Fibroblast of the aortic adventitia (primary cell): ENCODE measurements around the gene DZIP1L. TPM values are rescaled to one million over a fixed set of nuclear protein-coding genes. Genes with fewer than 3 reads are reported as not detected.
"Not testable (repeated sequence)": the region's sequence is repeated elsewhere in the genome, so short reads cannot be mapped to it uniquely, and the experiment has no call there.

Source experiments
- DNase-seq: peaks from one replicate; pipeline ENCODE4 v3.0.0-alpha.2; 2010; ENCODE audit warnings: low read depth
- H3K4me3 ChIP-seq: 2 replicates; pipeline ENCODE4 v1.5.1; 2011; ENCODE audit warnings: low read depth, mild to moderate bottlenecking, control low read depth, low read length, moderate library complexity
- CTCF ChIP-seq: IDR thresholded peaks from 2 replicates; pipeline ENCODE4 v1.5.1; 2011; ENCODE audit warnings: mild to moderate bottlenecking, low read length, control low read depth, inconsistent platforms; ENCODE audit not compliant: insufficient read depth
- total RNA-seq: library from RNA; depleted of rRNA; stranded (reverse); fragments of >200 nt; gene quantifications from 2 replicates; pipeline ENCODE4 v1.2.3, GENCODE V29; 2012; ENCODE audit warnings: low replicate concordance

Gene DZIP1L, protein sequence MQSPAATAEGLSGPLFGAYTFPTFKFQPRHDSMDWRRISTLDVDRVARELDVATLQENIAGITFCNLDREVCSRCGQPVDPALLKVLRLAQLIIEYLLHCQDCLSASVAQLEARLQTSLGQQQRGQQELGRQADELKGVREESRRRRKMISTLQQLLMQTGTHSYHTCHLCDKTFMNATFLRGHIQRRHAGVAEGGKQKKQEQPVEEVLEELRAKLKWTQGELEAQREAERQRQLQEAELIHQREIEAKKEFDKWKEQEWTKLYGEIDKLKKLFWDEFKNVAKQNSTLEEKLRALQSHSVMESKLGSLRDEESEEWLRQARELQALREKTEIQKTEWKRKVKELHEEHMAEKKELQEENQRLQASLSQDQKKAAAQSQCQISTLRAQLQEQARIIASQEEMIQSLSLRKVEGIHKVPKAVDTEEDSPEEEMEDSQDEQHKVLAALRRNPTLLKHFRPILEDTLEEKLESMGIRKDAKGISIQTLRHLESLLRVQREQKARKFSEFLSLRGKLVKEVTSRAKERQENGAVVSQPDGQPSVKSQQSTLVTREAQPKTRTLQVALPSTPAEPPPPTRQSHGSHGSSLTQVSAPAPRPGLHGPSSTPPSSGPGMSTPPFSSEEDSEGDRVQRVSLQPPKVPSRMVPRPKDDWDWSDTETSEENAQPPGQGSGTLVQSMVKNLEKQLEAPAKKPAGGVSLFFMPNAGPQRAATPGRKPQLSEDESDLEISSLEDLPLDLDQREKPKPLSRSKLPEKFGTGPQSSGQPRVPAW
- 28.3 and 38.2 TPM in 2 replicates for total RNA-seq

DNA sequence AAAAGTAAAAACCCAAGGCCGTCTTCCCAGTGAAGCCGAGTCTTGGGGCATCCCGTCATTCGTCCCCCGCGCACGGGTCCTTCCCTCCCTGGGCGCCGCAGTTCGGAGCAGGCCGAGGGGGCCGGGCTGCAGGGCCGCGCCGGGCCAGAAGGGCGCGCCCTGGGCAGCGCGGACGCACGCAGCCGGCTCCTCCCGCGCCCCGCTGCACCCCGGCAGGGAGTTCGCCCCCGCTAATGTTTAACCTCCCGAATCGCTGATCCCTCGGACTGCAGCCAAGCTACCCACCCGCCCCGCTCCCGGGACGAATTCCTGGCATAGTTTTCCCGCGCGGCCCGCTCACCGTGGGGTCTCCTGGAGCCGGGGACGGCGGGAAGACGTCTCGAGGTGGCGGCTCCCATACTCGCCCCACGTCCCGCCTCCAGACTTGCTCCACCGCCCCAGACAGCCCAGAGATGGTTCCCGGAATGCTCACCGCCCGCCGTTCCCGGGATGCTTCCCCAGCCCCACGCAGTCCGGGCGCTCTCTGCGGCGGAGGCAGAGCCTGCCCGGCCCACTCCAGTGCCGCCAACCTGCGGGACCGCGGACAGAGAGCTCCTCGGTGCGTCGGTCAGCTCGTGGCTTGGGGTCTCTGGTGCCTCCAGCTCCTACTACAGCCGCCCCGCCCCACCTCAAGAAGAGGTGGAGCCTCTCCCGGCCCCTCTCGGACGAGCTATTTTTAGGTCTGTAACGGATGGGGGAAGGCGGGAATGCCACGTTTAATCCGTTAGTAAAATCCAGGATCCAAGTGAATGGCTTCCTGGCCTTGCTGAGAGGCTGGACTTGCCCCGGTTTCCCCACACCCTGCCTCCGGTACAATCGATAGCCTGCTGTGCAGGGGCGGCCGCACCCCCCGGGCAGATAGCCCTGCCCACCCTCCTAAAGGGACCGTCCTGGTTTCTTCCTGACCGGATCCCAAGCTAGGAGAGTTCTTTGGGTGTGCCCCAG is at the start of gene DZIP1L:
Gene DZIP1L, minus strand, starts transcription at position 621 of the 984 bp plus-strand sequence. CDS start 11,637 bp downstream, outside the sequence.
- peak within 1 kb of the TSS; percentile 83 for H3K4me3 ChIP-seq
- peak; percentile 24 for TF ChIP-seq CTCF
- DNase-seq = peak; percentile 57

GRCh38 chr3:138165061-138165460 is 49.7 kb upstream of the DZIP1L start:
- TF ChIP-seq CTCF = no peak
- DNase-seq = no peak
- H3K4me3 ChIP-seq = no peak overlapping the region

DNA sequence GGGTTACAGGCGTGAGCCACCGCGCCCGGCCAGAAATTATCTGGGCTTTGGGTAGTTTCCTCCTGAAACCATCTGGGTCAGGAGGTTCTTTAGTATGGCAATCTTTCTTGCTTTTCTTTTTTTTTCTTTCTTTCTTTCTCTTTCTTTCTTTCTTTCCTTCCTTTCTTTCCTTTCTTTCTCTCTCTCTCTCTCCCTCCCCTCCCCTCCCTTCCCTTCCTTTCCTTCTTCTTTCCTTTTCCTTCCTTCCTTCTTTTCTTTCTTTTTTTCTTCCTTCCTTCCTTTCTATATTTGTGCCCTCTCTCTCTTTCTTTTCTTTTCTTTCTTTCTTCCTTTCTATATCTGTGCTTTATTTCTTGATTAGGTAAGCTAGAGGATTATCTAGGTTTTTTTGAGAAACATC is 42.3 kb upstream of the DZIP1L start:
- no peak for DNase-seq
- TF ChIP-seq CTCF = no peak
- no peak overlapping the region for H3K4me3 ChIP-seq

DNA sequence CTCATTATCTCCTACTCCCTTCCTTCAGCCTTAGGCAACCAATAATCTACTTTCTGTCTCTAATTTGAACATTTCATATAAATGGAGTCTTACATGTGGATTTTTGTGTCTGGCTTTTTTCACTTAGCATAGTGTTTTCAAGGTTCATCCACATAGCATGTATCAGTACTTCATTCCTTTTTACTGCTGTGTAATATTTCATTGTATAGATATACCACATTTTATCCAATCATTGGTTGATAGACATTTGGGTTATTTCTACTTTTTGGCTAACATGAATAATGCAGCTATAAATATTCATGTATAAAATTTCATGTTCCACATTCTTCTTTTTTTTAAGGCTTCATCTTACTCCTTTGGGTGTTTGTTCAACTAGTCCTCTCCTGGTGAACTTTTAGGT is 39.1 kb upstream of the DZIP1L start:
- DNase-seq = no peak
- no peak for TF ChIP-seq CTCF
- H3K4me3 ChIP-seq = no peak overlapping the region

- no peak for DNase-seq
- no peak for TF ChIP-seq CTCF
- H3K4me3 ChIP-seq = no peak overlapping the region
Observed at GRCh38 chr3:138148503-138148902, 33.1 kb upstream of the DZIP1L start.

DNA sequence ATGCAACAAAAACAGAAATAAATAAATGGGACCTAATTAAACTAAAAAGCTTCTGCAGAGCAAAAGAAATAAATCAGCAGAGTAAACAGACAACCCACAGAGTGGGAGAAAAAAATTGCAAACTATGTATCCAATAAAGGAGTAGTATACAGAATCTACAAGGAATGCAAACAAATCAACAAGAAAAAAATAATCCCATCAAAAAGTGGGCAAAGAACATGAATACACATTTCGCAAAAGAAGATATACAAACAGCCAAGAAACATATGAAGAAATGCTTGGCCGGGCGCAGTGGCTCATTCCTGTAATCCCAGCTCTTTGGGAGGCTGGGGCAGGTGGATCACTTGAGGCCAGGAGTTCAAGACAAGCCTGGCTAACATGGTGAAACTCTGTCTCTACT is 26.8 kb upstream of the DZIP1L start:
- not testable (repeated sequence) for DNase-seq, H3K4me3 ChIP-seq
